HG03159 (cell line): Measurements from ENCODE around the gene FAM83C.

Experiments
- ATAC-seq: cut with Tn5 transposase; IDR thresholded peaks from one replicate; pipeline ENCODE4 v1.9.1; 2021; ENCODE audit warnings: mild to moderate bottlenecking, moderate library complexity; ENCODE audit not compliant: unreplicated experiment

Gene FAM83C

DNA sequence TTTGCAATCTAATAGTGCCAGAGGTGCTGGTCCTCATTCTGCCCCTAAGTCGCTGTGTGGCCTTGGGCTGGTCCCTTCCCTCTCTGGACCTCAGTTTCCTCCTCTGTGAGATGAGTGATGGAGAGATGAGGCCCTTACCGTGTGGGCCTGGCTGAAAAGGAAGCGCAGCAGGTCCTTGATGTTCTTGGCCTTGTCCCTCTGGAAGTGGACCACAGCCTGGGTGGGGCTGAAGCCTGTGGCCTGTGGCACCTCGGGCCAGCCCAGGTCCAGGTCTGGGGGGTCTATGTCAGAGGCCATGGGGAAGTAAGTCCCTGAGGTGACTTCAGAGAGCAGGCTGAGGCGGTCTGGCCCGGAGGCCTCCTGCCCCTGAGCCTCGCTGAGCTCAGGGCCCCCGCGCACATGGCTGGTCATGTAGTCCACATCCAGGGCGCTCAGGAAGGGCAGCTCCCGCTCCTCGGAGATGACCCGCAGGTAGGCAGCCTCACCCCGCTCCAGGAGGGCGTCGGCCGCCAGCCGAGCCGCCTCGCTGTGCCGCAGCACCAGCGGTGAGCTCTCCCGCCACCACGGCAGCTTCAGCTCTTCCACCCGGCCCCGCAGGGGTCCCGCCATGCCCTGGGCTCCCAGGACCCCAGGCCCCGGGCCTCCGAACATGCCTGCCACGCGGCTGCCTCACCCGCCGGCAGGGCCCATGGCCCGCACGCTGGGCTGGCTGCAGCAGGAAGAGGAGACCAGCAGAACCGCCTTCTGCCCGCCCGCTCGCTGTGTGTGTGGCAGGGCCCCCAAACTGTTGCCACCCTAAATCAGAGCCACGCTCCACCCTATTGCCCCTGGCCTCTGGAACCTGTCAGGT is at the start of gene FAM83C:
TSS of gene FAM83C (minus strand) at position 772 of the 850 bp plus-strand sequence. CDS start at position 651, 121 bp downstream.
- ATAC-seq, result no peak

DNA sequence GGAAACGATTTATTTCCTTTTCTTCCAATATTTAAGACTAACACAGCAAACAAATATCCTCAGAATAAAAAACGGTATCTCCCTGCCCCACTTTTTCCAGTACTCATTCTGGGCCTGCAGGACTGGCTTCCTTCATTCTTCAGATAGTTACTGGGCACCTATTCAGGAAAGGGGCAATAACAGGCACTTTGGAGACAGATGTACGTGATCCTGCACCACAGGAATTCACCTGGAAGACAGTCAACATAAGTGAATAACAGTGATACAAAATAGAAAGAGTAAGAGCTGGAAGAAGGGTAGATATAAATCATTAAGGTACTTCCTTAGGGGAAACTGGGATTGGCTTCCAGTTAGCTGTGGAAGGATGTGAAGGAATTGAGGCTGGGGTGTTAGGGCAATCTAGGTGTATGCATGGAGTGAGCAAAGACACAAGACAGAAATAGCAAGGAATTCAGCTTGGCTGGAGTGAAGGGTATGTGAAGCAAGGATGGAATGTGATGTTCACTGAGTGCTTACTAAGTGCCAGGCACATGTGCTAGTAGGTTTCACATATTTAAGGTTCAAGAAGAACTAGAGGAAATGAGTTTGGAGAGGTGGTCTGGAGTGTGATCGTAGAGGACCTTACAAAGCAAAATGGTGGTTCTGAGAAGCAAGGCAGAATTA is 49.3 kb upstream of the FAM83C start:
- ATAC-seq, result no peak

- ATAC-seq, result no peak
Observed at GRCh38 chr20:35340436-35340835, 48.2 kb upstream of the FAM83C start.

DNA sequence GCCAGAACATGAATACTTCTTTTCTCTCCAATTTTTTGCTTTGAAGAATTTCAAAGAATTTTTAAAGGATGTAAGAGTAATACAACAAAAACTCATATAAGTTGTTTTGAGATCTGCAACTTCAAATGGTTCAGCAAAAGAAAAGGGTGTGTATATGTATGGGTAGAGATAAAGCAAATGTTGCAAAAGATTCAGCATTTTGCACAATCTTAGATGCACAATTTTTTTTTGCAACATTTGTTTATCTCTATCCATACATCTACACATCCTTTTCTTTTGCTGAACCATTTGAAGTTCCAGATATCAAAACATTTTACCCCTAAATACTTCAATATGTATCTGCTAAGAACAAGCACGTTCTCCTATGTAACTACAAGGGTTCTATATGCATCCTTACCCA is 47.4 kb upstream of the FAM83C start:
- no peak for ATAC-seq

DNA sequence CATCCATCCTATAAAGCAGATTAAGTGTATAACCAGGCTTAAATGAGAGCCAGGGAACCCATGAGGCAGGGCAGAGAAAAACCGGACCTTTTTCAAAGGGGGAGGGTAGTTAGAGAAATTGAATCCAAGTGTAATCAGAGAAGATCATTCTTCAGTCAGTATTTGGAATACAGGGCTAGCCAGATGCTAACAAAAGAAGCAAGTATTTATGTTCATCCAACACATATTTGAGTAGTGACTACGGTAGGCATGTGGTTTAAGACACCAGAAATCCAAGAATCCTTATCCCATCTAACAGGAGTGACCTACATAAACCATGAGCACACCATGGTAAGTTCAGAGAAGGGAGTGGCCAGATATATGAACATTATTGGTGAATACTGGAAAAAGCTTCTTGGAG is 46.8 kb upstream of the FAM83C start:
- ATAC-seq, result no peak

GRCh38 chr20:35334311-35335101 is 42.3 kb upstream of the FAM83C start:
- no peak for ATAC-seq

- no peak for ATAC-seq
Observed at GRCh38 chr20:35333606-35334005, 41.4 kb upstream of the FAM83C start.

- ATAC-seq, result no peak
Observed at GRCh38 chr20:35332540-35333200, 40.4 kb upstream of the FAM83C start.

DNA sequence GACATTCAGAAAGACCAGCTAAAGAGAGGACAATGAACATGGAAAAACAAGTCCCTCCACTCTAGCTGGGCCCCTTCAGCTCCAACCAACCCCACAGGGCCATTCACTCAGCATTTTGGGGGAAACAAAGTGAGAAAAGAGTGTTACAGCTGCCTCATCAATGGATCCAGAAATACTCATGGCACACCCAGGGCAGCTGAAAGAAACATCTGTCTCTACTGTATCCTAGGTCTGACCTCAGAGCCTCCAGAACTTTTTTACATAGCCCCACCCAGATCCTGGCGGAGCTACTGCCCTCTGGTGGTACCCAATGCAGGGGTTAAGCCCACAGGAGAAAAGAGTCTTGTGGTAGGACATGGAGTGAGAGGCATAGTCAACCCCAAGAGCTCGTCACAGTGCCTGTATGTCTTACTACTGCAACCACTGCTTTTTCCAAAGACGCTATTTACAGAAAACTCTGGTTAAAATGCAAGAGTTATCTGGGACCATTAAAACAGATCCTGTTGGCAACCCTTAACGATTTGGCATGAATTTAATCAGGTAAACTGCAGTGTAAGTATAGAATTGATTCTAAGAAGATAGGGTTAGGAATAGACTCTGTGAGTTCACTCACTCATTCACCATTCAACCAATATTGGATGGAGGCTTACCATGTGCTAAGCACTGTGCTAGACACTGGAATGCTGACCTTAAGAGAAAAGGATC is 37.4 kb upstream of the FAM83C start:
- no peak for ATAC-seq

DNA sequence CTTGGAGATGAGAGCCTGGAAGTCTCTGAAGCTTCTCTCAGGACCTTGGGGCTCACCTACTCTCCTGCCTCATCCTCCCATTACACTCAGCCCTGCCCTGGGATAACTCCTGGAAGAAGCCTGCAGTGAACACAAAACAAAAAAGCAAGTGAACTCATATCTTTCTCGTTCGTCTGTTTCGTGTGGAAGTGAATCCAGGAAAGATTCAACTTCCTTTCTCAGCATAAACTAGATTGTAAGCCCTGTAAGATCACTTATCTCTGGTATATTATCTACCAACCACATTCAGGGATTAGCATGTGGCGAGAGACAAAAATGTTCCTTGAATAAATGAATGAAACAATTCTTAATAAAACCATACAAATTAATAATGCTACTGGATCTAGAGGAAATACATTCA is 36.5 kb upstream of the FAM83C start:
- no peak for ATAC-seq

GRCh38 chr20:35328095-35328685 is 36.0 kb upstream of the FAM83C start:
- ATAC-seq, result no peak

DNA sequence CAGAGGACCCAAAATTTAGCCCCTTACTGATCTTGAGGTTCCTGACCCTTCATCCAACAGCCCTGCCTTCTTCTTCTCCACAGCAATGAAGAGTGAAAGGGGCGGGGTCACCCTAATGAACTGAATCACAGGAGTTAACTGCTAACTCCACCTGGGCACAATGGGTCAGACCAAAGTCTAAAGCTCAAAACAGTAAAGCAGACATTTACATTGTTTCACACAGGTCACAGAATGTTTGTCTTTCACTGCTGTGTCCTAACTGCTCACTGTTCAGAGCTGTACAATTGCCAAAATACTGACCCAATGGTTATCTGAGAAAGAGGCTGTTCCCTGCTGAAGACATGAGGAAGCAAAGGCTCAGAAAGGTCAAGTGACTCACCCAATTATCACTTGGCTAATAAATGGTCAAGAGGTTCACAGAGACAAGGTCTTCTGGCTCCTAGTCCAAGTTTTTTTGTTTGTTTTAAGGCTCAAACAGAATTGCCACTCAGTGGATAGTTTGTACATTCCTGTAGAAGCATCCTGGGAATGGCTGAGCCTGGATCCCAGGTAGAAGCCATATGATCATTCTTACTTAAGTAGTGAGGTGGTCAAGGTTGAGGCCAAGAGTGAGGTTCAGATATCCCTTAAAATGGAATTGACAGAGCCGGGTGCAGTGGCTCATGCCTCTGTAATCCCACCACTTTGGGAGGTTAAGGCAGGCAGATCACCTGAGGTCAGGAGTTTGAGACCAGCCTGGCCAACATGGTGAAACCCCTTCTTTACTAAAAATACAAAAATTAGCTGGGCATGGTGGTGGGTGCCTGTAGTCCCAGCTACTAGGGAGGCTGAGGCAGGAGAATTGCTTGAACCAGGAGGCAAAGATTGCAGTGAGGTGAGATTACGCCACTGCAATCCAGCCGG is 35.1 kb upstream of the FAM83C start:
- no peak for ATAC-seq

DNA sequence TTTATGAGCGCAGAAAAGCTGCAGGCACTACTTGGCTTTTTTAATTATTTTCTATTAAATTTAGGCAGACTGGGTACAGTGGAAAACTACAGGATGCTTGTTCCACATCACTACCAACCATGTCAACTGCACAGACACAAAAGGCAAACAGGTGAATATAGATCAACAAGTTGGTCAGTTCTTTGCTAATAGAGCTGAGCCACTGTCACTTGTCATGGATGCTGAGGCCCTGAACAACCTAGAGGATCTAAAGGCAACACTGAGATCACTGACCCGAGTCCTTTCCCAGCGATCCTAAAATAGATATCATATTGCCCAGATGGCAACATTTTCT is 34.5 kb upstream of the FAM83C start:
- no peak for ATAC-seq

- ATAC-seq, result no peak
Observed at GRCh38 chr20:35326021-35326739, 34.0 kb upstream of the FAM83C start.

- ATAC-seq, result no peak
Observed at GRCh38 chr20:35325401-35325800, 33.2 kb upstream of the FAM83C start.

DNA sequence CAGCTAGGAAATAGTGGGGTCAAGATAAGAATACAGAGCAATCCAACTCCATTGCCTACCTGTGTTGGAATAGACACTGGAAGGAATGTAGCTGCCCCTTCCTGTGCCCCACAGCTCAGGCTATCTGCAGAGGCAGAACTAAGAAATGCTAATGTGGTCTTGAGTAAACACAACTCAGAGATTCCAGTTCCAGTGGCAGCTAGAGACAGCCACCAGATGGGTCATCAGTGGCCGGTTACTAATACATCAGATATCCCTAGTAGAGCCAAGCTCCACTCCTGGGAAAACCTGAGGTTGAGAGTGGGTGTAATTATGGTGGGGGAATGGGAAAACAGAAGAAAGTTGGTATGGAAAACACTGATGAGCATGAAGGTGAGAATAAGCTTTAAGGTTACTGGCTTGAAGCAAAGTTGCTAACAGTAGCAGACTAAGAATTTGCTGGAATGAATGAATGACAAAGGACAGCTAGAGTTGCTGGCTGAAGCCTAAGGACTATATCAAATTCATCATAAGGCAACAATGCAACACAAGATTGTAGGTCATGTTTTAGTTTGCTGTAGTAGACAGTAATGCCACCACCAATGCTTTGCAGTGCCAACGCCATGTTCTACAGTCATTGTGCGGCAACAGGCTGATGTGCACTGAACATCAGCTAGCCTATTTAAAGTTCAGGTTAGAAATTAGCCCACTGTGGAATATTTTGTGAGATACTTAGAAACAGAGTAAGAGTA is 28.3 kb upstream of the FAM83C start:
- ATAC-seq, result no peak

GRCh38 chr20:35319871-35320197 is 27.6 kb upstream of the FAM83C start:
- ATAC-seq, result no peak
